ENCODE data around the gene MYO16. TPM values are rescaled to one million over a fixed set of nuclear protein-coding genes. Genes with fewer than 3 reads are reported as not detected.

Gene MYO16
- total RNA-seq, 1 experiment from 2014 or later = not detected

DNA sequence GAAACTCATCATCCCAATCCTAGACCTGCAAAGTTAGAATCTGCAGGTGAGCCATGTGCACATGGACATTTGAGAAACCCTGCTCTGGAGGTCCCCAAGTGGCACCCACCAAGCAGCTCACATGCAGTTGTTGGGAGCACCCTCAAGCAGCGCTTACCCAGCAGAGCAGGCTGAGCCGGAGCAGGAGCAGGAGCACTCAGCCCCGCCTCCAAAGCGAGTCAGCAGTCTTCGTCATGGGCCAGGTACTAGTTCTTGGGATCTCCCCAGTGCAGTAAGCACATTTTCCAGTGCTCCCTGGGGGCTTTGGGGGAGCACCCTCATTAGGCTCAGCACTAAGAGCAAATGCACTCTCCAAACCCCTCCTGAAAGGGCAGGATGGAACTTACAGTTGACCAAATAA lies 584.3 kb downstream of the MYO16 start:
- H2BK15ac ChIP-seq (ENCODE audit: low read depth, low read length) = no peak overlapping the region
- no peak overlapping the region for H4K91ac ChIP-seq (ENCODE audit: insufficient read length, low read depth, low read length)
- no peaks in the 10 kb centered on the region for H3K36me3 Mint-ChIP-seq (ENCODE audit: insufficient read depth in 1 of 3, low read depth in 3 of 3)
- no peaks in the 10 kb centered on the region for H3K4me1 ChIP-seq (ENCODE audit: insufficient read depth, low read length)
- no peaks in the 10 kb centered on the region for H3K79me1 ChIP-seq (ENCODE audit: insufficient read depth, low read depth, low read length, poor library complexity, severe bottlenecking)
- no peak overlapping the region for H3K27ac Mint-ChIP-seq
- H4K8ac ChIP-seq (replicated peaks; ENCODE audit: insufficient read length, low read depth, low read length) = no peak overlapping the region
- H2BK12ac ChIP-seq (ENCODE audit: insufficient read length, low read depth, low read length) = no peak overlapping the region
- no peaks in the 10 kb centered on the region for H4K20me1 ChIP-seq (ENCODE audit: control insufficient read depth, insufficient read depth, insufficient read length)
- H3K9ac ChIP-seq (ENCODE audit: extremely low read depth, insufficient read length, low read length) = no peak overlapping the region
- H3K79me2 ChIP-seq (ENCODE audit: insufficient read depth, low read length) = no peaks in the 10 kb centered on the region
- no peaks in the 10 kb centered on the region for H3K9me3 Mint-ChIP-seq
- H2AFZ ChIP-seq (ENCODE audit: low read length) = no peak overlapping the region
- no peaks in the 10 kb centered on the region for H3K23me2 ChIP-seq (ENCODE audit: insufficient read length, low read depth, low read length, poor library complexity, severe bottlenecking)
- H3K56ac ChIP-seq (ENCODE audit: insufficient read length, low read depth, low read length) = no peak overlapping the region
- H3K4me1 Mint-ChIP-seq = no peaks in the 10 kb centered on the region
- TF ChIP-seq, protein P1, sequence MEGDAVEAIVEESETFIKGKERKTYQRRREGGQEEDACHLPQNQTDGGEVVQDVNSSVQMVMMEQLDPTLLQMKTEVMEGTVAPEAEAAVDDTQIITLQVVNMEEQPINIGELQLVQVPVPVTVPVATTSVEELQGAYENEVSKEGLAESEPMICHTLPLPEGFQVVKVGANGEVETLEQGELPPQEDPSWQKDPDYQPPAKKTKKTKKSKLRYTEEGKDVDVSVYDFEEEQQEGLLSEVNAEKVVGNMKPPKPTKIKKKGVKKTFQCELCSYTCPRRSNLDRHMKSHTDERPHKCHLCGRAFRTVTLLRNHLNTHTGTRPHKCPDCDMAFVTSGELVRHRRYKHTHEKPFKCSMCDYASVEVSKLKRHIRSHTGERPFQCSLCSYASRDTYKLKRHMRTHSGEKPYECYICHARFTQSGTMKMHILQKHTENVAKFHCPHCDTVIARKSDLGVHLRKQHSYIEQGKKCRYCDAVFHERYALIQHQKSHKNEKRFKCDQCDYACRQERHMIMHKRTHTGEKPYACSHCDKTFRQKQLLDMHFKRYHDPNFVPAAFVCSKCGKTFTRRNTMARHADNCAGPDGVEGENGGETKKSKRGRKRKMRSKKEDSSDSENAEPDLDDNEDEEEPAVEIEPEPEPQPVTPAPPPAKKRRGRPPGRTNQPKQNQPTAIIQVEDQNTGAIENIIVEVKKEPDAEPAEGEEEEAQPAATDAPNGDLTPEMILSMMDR (conservative IDR thresholded peaks at IDR 0.05) = no peak
- no peak overlapping the region for H2AK5ac ChIP-seq (ENCODE audit: insufficient read length, low read length)
- H3K4me2 ChIP-seq (ENCODE audit: insufficient read depth, insufficient read length, low read length) = no peak overlapping the region
- no peak overlapping the region for H3K4me3 Mint-ChIP-seq
- H2BK20ac ChIP-seq (ENCODE audit: low read depth, low read length, poor library complexity, severe bottlenecking) = no peak overlapping the region
- H3K27ac ChIP-seq (ENCODE audit: insufficient read length, low read depth, low read length) = no peak overlapping the region
- H3K27me3 ChIP-seq (ENCODE audit: insufficient read depth, low read length) = no peaks in the 10 kb centered on the region
- peak; percentile 36 for DNase-seq
- H3K9me3 ChIP-seq (ENCODE audit: control insufficient read depth, low read depth, low read length) = no peaks in the 10 kb centered on the region
- no peak overlapping the region for H2BK5ac ChIP-seq (ENCODE audit: insufficient read length, low read length)
- H3K27me3 Mint-ChIP-seq (ENCODE audit: low read depth) = no peaks in the 10 kb centered on the region
- no peak overlapping the region for H3K23ac ChIP-seq (ENCODE audit: insufficient read length, low read depth, low read length)
- no peak overlapping the region for H3T11ph ChIP-seq (ENCODE audit: low read length)
- WGBS (ENCODE audit: extremely low coverage, insufficient read length, low lambda C conversion rate) = no CpG with 5 or more reads among the region's 5 CpGs
- no peak overlapping the region for H3K18ac ChIP-seq (ENCODE audit: insufficient read length, low read depth, low read length)
- no peak overlapping the region; the same call in 1 of the 2 replicates for H3K14ac ChIP-seq (ENCODE audit: insufficient read depth, low read length)
- H4K5ac ChIP-seq (ENCODE audit: insufficient read length, low read depth, low read length) = no peak overlapping the region
- H2BK120ac ChIP-seq (ENCODE audit: low read depth, low read length, poor library complexity, severe bottlenecking) = no peak overlapping the region
- no peak overlapping the region for H3K4ac ChIP-seq (ENCODE audit: low read depth, low read length)
